Activated CD4-positive, alpha-beta T cell treated with anti-CD3 and anti-CD28 coated beads, Interleukin-10, Interleukin-2, amounts not matched to agents 100 ng/mL and 50 ng/mL, durations not matched to agents 16 hours and 8 hours (primary cell): ENCODE data around the gene BAIAP2.
"Not testable (repeated sequence)": the region's sequence is repeated elsewhere in the genome, so short reads cannot be mapped to it uniquely, and the experiment has no call there.

ENCODE experiments used
- DNase-seq: peaks from one replicate; pipeline ENCODE4 v3.0.0-alpha.2; 2020

Gene BAIAP2

GRCh38 chr17:81129711-81130367 is 94.9 kb downstream of the BAIAP2 start:
- no peak for DNase-seq

GRCh38 chr17:81130385-81131361 is 95.7 kb downstream of the BAIAP2 start:
- DNase-seq, result no peak

- no peak for DNase-seq
These were observed 96.7 kb downstream of the BAIAP2 start for GRCh38 chr17:81131486-81132196.

GRCh38 chr17:81132197-81132540 is 97.2 kb downstream of the BAIAP2 start:
- no peak for DNase-seq

- no peak for DNase-seq
These were observed 98.1 kb downstream of the BAIAP2 start for GRCh38 chr17:81132770-81133723.

DNA sequence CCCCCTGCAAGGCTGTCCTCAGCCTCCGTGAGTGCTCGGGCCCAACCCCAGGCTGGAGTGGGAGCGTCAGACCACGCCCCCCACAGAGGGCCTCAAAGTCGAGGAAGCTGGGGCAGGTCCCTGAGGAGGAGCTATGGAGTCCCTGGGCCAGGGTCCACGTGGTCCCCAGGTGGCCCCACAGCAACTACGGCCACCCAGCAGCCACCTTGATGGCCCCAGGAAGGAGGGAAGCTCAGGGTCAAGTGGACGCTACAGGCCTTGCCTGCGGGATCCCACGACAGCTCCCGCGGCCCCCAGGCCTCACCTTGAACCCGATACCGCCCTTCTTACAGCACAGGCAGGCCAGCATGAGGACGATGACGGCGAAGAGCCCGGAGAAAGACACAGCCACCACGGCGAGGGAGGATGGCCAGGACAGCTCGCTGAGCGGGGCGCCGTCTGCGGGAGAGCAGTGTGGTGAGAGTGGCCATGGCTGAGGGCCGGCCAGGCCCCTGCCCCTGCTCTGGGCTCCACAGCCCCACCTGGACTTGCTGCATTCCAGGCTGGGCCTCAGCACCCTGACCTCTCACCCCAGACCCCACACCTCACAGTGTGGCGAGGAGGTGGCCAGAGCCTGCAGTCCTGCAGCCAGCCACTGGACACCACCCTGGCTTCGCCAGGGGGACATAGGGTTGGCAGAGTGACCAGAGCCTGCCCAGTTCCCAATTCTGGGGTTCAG is 99.3 kb downstream of the BAIAP2 start:
- no peak for DNase-seq

GRCh38 chr17:81135505-81136278 is 100.7 kb downstream of the BAIAP2 start:
- no peak for DNase-seq

GRCh38 chr17:81136366-81136765 is 101.4 kb downstream of the BAIAP2 start:
- no peak for DNase-seq

- no peak for DNase-seq
These were observed 102.3 kb downstream of the BAIAP2 start for GRCh38 chr17:81137248-81137647.

DNA sequence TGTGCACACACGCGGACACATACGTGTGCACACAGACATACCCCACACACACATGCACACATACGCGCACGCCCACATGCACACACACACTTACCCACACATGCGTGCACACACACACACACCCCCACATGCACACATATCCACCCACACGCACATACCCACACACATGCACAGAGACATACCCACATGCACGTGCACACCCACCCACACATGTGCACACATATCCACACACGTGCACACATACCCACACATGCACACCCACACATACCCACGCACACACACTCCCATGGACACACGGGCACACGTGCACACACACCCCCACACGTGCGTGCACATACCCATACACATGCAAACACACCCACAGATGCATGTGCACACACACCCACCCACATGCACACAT is 103.1 kb downstream of the BAIAP2 start:
- no peak for DNase-seq

GRCh38 chr17:81138500-81138899 is 103.5 kb downstream of the BAIAP2 start:
- no peak for DNase-seq

GRCh38 chr17:81139428-81139827 is 104.5 kb downstream of the BAIAP2 start:
- no peak for DNase-seq

DNA sequence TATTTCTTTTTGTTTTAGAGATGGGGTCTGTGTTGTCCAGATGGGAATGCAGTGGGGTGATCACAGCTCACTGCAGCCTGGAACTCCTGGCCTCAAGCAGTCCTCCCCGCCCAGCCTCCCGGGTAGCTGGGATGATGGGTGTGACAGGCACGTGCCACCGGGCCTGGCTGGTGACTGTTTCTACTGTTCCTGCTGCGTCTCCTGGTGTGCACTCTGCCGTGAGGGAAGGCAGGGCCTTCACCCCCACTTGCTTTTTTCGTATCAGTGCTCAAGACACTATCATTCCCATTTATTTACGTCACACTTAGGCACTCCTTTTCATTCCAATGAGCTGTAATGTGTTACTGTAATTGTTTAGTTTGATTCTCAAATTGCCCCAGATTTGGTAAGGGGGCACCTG is 105.1 kb downstream of the BAIAP2 start:
- DNase-seq, result no peak

DNA sequence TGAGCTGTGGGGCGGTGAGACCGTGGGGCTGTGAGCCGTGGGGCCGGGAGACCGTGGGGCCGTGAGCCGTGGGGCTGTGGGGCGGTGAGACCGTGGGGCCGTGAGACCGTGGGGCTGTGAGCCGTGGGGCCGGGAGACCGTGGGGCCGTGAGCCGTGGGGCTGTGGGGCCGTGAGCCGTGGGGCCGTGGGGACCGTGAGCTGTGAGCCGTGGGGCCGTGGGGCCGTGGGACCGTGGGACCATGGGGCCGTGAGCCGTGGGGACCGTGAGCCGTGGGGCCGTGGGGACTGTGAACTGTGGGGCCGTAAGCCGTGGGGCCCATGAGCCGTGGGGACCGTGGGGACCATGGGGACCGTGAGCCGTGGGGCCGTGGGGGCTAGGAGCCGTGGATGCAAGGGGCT is 105.7 kb downstream of the BAIAP2 start:
- DNase-seq, result no peak

DNA sequence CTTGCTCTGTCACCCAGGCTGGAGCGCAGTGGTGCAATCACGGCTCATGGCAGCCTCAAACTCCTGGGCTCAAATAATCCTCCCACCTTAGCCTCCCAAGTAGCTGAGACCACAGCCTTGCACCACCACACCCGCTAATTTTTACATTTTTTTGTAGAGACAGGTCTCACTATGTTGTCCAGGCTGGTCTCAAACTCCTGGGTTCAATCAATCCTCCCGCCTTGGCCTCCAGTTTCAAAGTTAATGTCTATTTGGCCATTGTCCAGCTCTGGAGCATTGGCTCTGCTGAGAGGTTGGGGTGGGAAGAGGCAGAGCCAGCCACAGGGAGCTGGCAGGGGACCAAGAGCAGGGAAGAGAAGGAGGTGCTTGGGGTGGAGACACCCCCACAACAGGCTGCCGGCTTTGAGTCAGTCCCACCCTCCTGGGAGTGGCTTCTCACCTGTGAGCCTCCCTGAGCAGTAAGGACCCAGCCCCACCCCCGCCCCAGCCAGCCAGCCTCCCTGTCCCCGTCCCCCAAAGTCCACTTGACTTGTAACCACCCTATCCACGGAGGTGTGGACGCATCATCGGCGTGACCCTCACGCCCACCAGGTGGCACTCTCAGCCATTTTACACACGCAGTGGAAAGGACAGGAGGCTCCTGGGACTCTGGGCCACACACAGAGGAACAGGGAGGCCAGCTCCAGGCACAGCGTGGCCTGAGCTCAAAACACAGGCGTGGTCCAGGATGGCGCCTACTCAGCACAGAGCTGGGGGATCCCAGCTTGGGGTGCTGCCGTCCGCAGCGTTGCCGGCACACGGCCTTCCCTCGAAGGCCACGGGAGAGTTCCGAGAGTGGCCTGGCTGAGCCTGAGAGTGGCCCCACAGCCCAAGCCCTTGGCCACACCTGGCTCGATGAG is 107.6 kb downstream of the BAIAP2 start:
- DNase-seq, result peak; percentile 55

GRCh38 chr17:81143200-81143527 is 108.2 kb downstream of the BAIAP2 start:
- no peak for DNase-seq

GRCh38 chr17:81143717-81144422 is 108.9 kb downstream of the BAIAP2 start:
- no peak for DNase-seq

DNA sequence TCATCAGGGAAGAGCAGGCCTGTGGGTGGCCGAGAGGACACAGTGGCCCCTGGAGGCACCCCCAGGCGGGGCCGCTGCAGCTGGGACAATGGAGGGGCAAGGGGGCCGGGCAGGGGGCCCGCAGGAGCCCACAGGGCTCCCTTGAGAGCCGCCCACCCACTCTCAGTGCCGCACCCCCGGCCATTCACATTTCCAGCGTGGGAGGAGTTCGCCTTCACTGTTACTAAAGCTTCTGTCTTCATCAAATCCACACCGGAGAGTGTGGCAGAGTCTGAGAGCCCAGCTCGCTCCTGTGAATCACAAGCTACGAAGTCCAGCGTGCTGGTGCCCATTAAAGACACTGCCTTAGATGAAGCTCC is 109.5 kb downstream of the BAIAP2 start:
- DNase-seq, result no peak

- not testable (repeated sequence) for DNase-seq
These were observed 111.3 kb downstream of the BAIAP2 start for GRCh38 chr17:81146208-81146607.
